Gastroesophageal sphincter (tissue), 3 donors: ENCODE data around the gene ALDH3A1.

Experiments used
- CTCF ChIP-seq, 4 experiments: fragments of 200-600 bp in 2 of 4; fragments of 450-650 bp in 2 of 4; sonication (generic) in 1 of 4; IDR thresholded peaks; one replicate each; pipeline ENCODE4 v1.5.1; 2017 to 2019; ENCODE audit warnings: antibody characterized with exemption in 4 of 4, mild to moderate bottlenecking in 2 of 4, moderate library complexity in 2 of 4
- EP300 ChIP-seq: sonication (generic); formaldehyde crosslinking; IDR thresholded peaks from one replicate; pipeline ENCODE4 v1.6.1; 2017; ENCODE audit warnings: antibody characterized with exemption, mild to moderate bottlenecking
- POLR2A ChIP-seq, 2 donors: fragments of 450-650 bp; IDR thresholded peaks; one replicate each; pipeline ENCODE4 v1.6.1; 2017; ENCODE audit warnings: antibody characterized with exemption in 2 of 2, mild to moderate bottlenecking in 2 of 2, moderate library complexity in 1 of 2

GRCh38 chr17:19720210-19720475, 28.0 kb downstream of the ALDH3A1 start:
- no peak for TF ChIP-seq CTCF (IDR thresholded peaks at IDR 0.05)
- TF ChIP-seq EP300 = no peak
- no peak for TF ChIP-seq POLR2A (IDR thresholded peaks at IDR 0.05)
